ENCODE measurements around the gene CC2D1A.

- TF ChIP-seq, protein P1, sequence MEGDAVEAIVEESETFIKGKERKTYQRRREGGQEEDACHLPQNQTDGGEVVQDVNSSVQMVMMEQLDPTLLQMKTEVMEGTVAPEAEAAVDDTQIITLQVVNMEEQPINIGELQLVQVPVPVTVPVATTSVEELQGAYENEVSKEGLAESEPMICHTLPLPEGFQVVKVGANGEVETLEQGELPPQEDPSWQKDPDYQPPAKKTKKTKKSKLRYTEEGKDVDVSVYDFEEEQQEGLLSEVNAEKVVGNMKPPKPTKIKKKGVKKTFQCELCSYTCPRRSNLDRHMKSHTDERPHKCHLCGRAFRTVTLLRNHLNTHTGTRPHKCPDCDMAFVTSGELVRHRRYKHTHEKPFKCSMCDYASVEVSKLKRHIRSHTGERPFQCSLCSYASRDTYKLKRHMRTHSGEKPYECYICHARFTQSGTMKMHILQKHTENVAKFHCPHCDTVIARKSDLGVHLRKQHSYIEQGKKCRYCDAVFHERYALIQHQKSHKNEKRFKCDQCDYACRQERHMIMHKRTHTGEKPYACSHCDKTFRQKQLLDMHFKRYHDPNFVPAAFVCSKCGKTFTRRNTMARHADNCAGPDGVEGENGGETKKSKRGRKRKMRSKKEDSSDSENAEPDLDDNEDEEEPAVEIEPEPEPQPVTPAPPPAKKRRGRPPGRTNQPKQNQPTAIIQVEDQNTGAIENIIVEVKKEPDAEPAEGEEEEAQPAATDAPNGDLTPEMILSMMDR (IDR thresholded peaks at IDR 0.05) = no peak
- no peak for TF ChIP-seq POLR2A (IDR thresholded peaks at IDR 0.05)
- TF ChIP-seq POLR2AphosphoS5 (IDR thresholded peaks at IDR 0.05) = no peak
Observed at GRCh38 chr19:13881251-13881691, 24.7 kb upstream of the CC2D1A start.
